CD4-positive, alpha-beta T cell (primary cell): ENCODE results near the gene ENOX2. TPM values are rescaled to one million over a fixed set of nuclear protein-coding genes. Genes with fewer than 3 reads are reported as not detected.

Source experiments
- ATAC-seq: fragments of 200-7000 bp; cut with Tn5 transposase; one replicate; pipeline ENCODE4 v1.10.0; 2022; ENCODE audit warnings: mild to moderate bottlenecking; ENCODE audit not compliant: poor library complexity
- CTCF ChIA-PET: fragments of 350-600 bp; sonication (Branson Sonifier 250); formaldehyde crosslinking; loops from one replicate; lab custom pipeline; 2021; ENCODE audit warnings: antibody characterized with exemption, inconsistent platforms; lab: Charles Lee
- POLR2A ChIA-PET: fragments of 350-600 bp; sonication (Branson Sonifier 250); formaldehyde crosslinking; loops from one replicate; lab custom pipeline; 2021; ENCODE audit warnings: antibody characterized with exemption, inconsistent platforms; lab: Charles Lee
- DNase-seq, 14 experiments: peaks; one replicate each; pipeline ENCODE4 v3.0.0-alpha.2; 2013 to 2020; ENCODE audit warnings: mixed read lengths in 2 of 14
- H3K27ac ChIP-seq, 2 donors: one replicate each; pipeline versions ENCODE4 v1.5.1 to v1.7.0; 2013; ENCODE audit warnings: low read length in 2 of 2, low read depth in 1 of 2, mild to moderate bottlenecking in 1 of 2
- H3K27me3 ChIP-seq, 2 experiments: 1 replicate in 1 of 2; 2 replicates in 1 of 2; pipeline versions ENCODE4 v1.6.1 to v1.7.0; 2013; ENCODE audit warnings: low read length in 2 of 2, control low read depth in 1 of 2, mild to moderate bottlenecking in 1 of 2, moderate library complexity in 1 of 2; ENCODE audit not compliant: insufficient read depth in 2 of 2, control insufficient read depth in 1 of 2
- H3K36me3 ChIP-seq: one replicate; pipeline ENCODE4 v1.6.1; 2013; ENCODE audit warnings: low read length, control low read depth; ENCODE audit not compliant: insufficient read depth
- H3K4me1 ChIP-seq: one replicate; pipeline ENCODE4 v1.6.1; 2013; ENCODE audit warnings: low read length, control low read depth; ENCODE audit not compliant: insufficient read depth
- H3K4me3 ChIP-seq: one replicate; pipeline ENCODE4 v1.5.1; 2013; ENCODE audit warnings: mild to moderate bottlenecking, low read length, moderate library complexity
- H3K9me3 ChIP-seq, 2 experiments: 1 replicate in 1 of 2; 2 replicates in 1 of 2; pipeline versions ENCODE4 v1.6.1 to v1.7.0; 2013; ENCODE audit warnings: low read length in 2 of 2, mild to moderate bottlenecking in 2 of 2, control low read depth in 1 of 2, moderate library complexity in 1 of 2; ENCODE audit not compliant: control insufficient read depth in 1 of 2, insufficient read depth in 1 of 2
- H3K27ac Mint-ChIP-seq: one replicate; pipeline ENCODE4 v1.8.0; 2020; ENCODE audit warnings: mixed read lengths
- H3K27me3 Mint-ChIP-seq: one replicate; pipeline ENCODE4 v1.8.0; 2021; ENCODE audit warnings: mixed read lengths
- H3K36me3 Mint-ChIP-seq: one replicate; pipeline ENCODE4 v1.8.0; 2021; ENCODE audit warnings: low read depth, mixed read lengths
- H3K4me1 Mint-ChIP-seq: one replicate; pipeline ENCODE4 v1.8.0; 2021; ENCODE audit warnings: low read depth, mixed read lengths
- H3K4me3 Mint-ChIP-seq: one replicate; pipeline ENCODE4 v1.8.0; 2020; ENCODE audit warnings: mild to moderate bottlenecking, mixed read lengths
- H3K9me3 Mint-ChIP-seq: one replicate; pipeline ENCODE4 v1.8.0; 2020; ENCODE audit warnings: mixed read lengths
- CTCF ChIP-seq: fragments of 200-600 bp; IDR thresholded peaks from one replicate; pipeline ENCODE4 v1.8.0; 2022; ENCODE audit warnings: antibody characterized with exemption, mild to moderate bottlenecking
- intact Hi-C, 2 experiments: fragments of 100-400 bp; cut with DNase I in 1 of 2; cut with micrococcal nuclease in 1 of 2; formaldehyde crosslinking; loops; one replicate each; pipeline versions ENCODE4 v1.15.1 to v1.9.0; 2023 to 2025; cut with DNase I, micrococcal nuclease
- total RNA-seq, 174 experiments: library from RNA in 2 of 174; stranded (reverse) in 2 of 174; gene quantifications; one replicate each; pipeline ENCODE4 v1.2.3 and lab custom pipeline; 2021 to 2026

ENOX2 gene
- total RNA-seq, 2 experiments from 2014 or later = 4.0 to 6.5 TPM

- no peak overlapping the region for H3K27ac ChIP-seq
- Mint-ChIP-seq H3K27me3 (peaks cover 4% of the 10 kb centered on the region), H3K36me3 (no peaks in the 10 kb centered on the region), H3K4me3 (no peak overlapping the region), H3K27ac (no peak overlapping the region), H3K4me1 (no peaks in the 10 kb centered on the region), H3K9me3 (no peaks in the 10 kb centered on the region)
- DNase-seq = no peak
- CTCF ChIA-PET = no interaction called here
- POLR2A ChIA-PET = no interaction called here
- intact Hi-C loops = no loop called here
- no peaks in the 10 kb centered on the region for H3K4me1 ChIP-seq
- H3K27me3 ChIP-seq = no peaks in the 10 kb centered on the region
- no peak for TF ChIP-seq CTCF
- H3K36me3 ChIP-seq = no peaks in the 10 kb centered on the region
- ATAC-seq = no peak
- no peaks in the 10 kb centered on the region for H3K9me3 ChIP-seq
- no peak overlapping the region for H3K4me3 ChIP-seq
Measured at GRCh38 chrX:130592204-130592603, 310.8 kb downstream of the ENOX2 start.

- no peaks in the 10 kb centered on the region for H3K9me3 ChIP-seq
- no peak for DNase-seq
- TF ChIP-seq CTCF = no peak
- H3K27me3 Mint-ChIP-seq = no peaks in the 10 kb centered on the region
- intact Hi-C loops = no loop called here
- no peaks in the 10 kb centered on the region for H3K27me3 ChIP-seq
- H3K4me1 ChIP-seq = no peaks in the 10 kb centered on the region
- no peak overlapping the region for H3K4me3 ChIP-seq
- H3K27ac ChIP-seq = no peak overlapping the region
- ATAC-seq = no peak
- ChIA-PET CTCF (no interaction called here), POLR2A (no interaction called here)
- no peak overlapping the region for H3K27ac Mint-ChIP-seq
- H3K9me3 Mint-ChIP-seq = no peaks in the 10 kb centered on the region
- H3K36me3 ChIP-seq = no peaks in the 10 kb centered on the region
- H3K4me3 Mint-ChIP-seq = no peak overlapping the region
- no peaks in the 10 kb centered on the region for H3K36me3 Mint-ChIP-seq
- no peaks in the 10 kb centered on the region for H3K4me1 Mint-ChIP-seq
Measured at GRCh38 chrX:130578906-130579305, 324.1 kb downstream of the ENOX2 start.

GRCh38 chrX:130577431-130577830, 325.6 kb downstream of the ENOX2 start:
- H3K27ac Mint-ChIP-seq = no peak overlapping the region
- H3K36me3 Mint-ChIP-seq = no peaks in the 10 kb centered on the region
- H3K27me3 Mint-ChIP-seq = no peaks in the 10 kb centered on the region
- no peak overlapping the region for H3K4me3 Mint-ChIP-seq
- H3K9me3 Mint-ChIP-seq = no peaks in the 10 kb centered on the region
- ChIA-PET POLR2A (no interaction called here), CTCF (no interaction called here)
- no peak for TF ChIP-seq CTCF
- no peaks in the 10 kb centered on the region for H3K4me1 Mint-ChIP-seq
- no peak for ATAC-seq
- intact Hi-C loops = no loop called here
- Histone ChIP-seq H3K4me1 (no peaks in the 10 kb centered on the region), H3K27me3 (no peaks in the 10 kb centered on the region), H3K36me3 (no peaks in the 10 kb centered on the region), H3K9me3 (no peaks in the 10 kb centered on the region), H3K4me3 (no peak overlapping the region), H3K27ac (no peak overlapping the region)
- no peak for DNase-seq
